SU-DHL-6 (cell line): ENCODE measurements around the gene LMTK3.

Experiments
- EZH2phosphoT487 ChIP-seq: fragments of 200-600 bp; sonication (generic), shearing (Covaris generic); conservative IDR thresholded peaks from 2 replicates; pipeline ENCODE4 v1.6.1; 2018; ENCODE audit warnings: mild to moderate bottlenecking, antibody characterized with exemption, low read length, moderate library complexity, mixed read lengths
- TF ChIP-seq, protein P1 (sequence below): fragments of 200-600 bp; sonication (generic); IDR thresholded peaks from one replicate; pipeline ENCODE4 v1.5.1; 2017; ENCODE audit warnings: antibody characterized with exemption, mild to moderate bottlenecking, low read length, moderate library complexity; ENCODE audit not compliant: insufficient read depth, poor library complexity, severe bottlenecking

DNA sequence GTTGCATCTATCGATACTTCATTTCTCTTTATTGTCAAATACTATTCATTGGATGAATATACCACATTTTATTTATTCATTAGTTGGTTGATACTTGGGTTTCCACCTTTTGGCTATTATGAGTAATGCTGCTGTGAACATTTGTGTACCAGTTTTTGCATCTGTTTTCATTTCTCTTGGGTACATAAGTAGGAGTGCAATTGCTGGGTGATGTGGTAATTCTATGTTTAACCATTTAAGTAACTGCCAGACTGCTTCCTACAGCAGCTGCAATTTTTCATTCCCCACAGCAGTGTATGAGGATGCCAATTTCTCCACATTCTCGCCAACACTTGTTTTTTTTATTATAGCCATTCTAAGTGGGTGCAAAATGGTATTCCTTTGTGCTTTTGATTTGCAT lies 53.6 kb downstream of the LMTK3 start:
- TF ChIP-seq, protein P1, sequence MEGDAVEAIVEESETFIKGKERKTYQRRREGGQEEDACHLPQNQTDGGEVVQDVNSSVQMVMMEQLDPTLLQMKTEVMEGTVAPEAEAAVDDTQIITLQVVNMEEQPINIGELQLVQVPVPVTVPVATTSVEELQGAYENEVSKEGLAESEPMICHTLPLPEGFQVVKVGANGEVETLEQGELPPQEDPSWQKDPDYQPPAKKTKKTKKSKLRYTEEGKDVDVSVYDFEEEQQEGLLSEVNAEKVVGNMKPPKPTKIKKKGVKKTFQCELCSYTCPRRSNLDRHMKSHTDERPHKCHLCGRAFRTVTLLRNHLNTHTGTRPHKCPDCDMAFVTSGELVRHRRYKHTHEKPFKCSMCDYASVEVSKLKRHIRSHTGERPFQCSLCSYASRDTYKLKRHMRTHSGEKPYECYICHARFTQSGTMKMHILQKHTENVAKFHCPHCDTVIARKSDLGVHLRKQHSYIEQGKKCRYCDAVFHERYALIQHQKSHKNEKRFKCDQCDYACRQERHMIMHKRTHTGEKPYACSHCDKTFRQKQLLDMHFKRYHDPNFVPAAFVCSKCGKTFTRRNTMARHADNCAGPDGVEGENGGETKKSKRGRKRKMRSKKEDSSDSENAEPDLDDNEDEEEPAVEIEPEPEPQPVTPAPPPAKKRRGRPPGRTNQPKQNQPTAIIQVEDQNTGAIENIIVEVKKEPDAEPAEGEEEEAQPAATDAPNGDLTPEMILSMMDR = no peak
- no peak for TF ChIP-seq EZH2phosphoT487
